Esophagus muscularis mucosa (tissue), 4 donors: ENCODE results near the gene SPRED1. TPM values are rescaled to one million over a fixed set of nuclear protein-coding genes. Genes with fewer than 3 reads are reported as not detected.

Experiments used
- DNase-seq: peaks from one replicate; pipeline ENCODE4 v3.0.0-alpha.2; 2017; ENCODE audit errors: extremely low spot score
- H3K27ac ChIP-seq, 4 donors: fragments of 200-600 bp; sonication (generic); replicated peaks in 1 of 4; 1 replicate in 3 of 4; 2 replicates in 1 of 4; pipeline ENCODE4 v1.5.1; 2016 to 2019; ENCODE audit warnings: mild to moderate bottlenecking in 1 of 4
- H3K27me3 ChIP-seq, 4 donors: fragments of 200-600 bp; sonication (generic); one replicate each; pipeline versions ENCODE4 v1.5.1 to v1.6.0; 2016 to 2019
- H3K36me3 ChIP-seq, 4 donors: fragments of 200-600 bp; sonication (generic); one replicate each; pipeline ENCODE4 v1.5.1; 2016 to 2019
- H3K4me1 ChIP-seq, 4 donors: fragments of 200-600 bp; sonication (generic); one replicate each; pipeline ENCODE4 v1.5.1; 2016 to 2019
- H3K4me3 ChIP-seq, 4 donors: fragments of 200-600 bp; sonication (generic); 1 replicate in 2 of 4; 2 replicates in 2 of 4; pipeline ENCODE4 v1.5.1; 2016 to 2019; ENCODE audit warnings: mild to moderate bottlenecking in 4 of 4, moderate library complexity in 1 of 4
- H3K9me3 ChIP-seq, 4 donors: fragments of 200-600 bp; sonication (generic); 1 replicate in 3 of 4; 2 replicates in 1 of 4; pipeline ENCODE4 v1.5.1; 2016 to 2019
- EP300 ChIP-seq: sonication (generic); formaldehyde crosslinking; IDR thresholded peaks from one replicate; pipeline ENCODE4 v1.6.1; 2017; ENCODE audit warnings: antibody characterized with exemption
- POLR2A ChIP-seq: fragments of 450-650 bp; IDR thresholded peaks from one replicate; pipeline ENCODE4 v1.6.1; 2017; ENCODE audit warnings: antibody characterized with exemption, moderate library complexity, mild to moderate bottlenecking, low read depth
- POLR2AphosphoS5 ChIP-seq, 2 donors: sonication (generic); formaldehyde crosslinking; IDR thresholded peaks; one replicate each; pipeline ENCODE4 v1.6.1; 2017; ENCODE audit warnings: antibody characterized with exemption in 2 of 2
- WGBS: methylation state at CpG from one replicate; pipeline ENCODE4 v1.1.5; 2018; 5-methylcytosine and 5-hydroxymethylcytosine counted together
- intact Hi-C: fragments of 100-400 bp; cut with DNase I; formaldehyde crosslinking; loops from one replicate; pipeline ENCODE4 v1.15.1; 2023
- total RNA-seq, 4 donors: library from RNA; depleted of rRNA; stranded (reverse); fragments of >200 nt; gene quantifications; one replicate each; pipeline versions ENCODE4 v1.1.0 to v1.2.1, GENCODE V29; 2016
- TF ChIP-seq, protein P1 (sequence below), 3 experiments: fragments of 200-600 bp in 2 of 3; fragments of 450-650 bp in 1 of 3; sonication (generic) in 2 of 3; IDR thresholded peaks; one replicate each; pipeline ENCODE4 v1.5.1; 2017 to 2019; ENCODE audit warnings: antibody characterized with exemption in 3 of 3, mild to moderate bottlenecking in 2 of 3, moderate library complexity in 1 of 3

The SPRED1 gene
- total RNA-seq, 4 donors from 2014 or later: 14.5 to 31.1 (median 19.0) TPM

DNA sequence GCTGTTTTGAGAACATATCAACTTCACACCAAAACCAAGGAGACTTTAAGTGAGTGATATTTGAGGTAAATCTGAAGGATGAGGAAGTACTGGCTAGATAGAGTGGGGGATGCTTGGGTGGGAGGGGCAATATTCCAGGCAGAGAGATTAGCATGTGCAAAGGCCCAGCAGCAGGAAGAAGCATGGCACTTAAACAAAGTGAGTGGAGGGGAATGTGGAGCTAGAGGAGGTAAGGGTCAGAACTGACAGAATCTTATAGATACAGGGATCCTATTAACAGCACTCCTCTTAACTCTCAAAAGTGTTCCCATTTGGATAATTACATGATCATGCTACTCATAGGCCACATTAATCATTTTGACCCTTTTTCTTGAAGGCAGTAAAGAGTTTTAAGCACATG, 41.4 kb upstream of the SPRED1 start:
- no peaks in the 10 kb centered on the region for H3K27me3 ChIP-seq
- H3K9me3 ChIP-seq: no peaks in the 10 kb centered on the region
- no peak for TF ChIP-seq POLR2A
- no peak for TF ChIP-seq EP300
- TF ChIP-seq POLR2AphosphoS5 (IDR thresholded peaks at IDR 0.05): no peak
- TF ChIP-seq, protein P1, sequence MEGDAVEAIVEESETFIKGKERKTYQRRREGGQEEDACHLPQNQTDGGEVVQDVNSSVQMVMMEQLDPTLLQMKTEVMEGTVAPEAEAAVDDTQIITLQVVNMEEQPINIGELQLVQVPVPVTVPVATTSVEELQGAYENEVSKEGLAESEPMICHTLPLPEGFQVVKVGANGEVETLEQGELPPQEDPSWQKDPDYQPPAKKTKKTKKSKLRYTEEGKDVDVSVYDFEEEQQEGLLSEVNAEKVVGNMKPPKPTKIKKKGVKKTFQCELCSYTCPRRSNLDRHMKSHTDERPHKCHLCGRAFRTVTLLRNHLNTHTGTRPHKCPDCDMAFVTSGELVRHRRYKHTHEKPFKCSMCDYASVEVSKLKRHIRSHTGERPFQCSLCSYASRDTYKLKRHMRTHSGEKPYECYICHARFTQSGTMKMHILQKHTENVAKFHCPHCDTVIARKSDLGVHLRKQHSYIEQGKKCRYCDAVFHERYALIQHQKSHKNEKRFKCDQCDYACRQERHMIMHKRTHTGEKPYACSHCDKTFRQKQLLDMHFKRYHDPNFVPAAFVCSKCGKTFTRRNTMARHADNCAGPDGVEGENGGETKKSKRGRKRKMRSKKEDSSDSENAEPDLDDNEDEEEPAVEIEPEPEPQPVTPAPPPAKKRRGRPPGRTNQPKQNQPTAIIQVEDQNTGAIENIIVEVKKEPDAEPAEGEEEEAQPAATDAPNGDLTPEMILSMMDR (IDR thresholded peaks at IDR 0.05): no peak
- H3K27ac ChIP-seq: no peak overlapping the region
- no peak overlapping the region for H3K4me3 ChIP-seq
- peaks cover 0 to 10% (median 7%) of the 10 kb centered on the region in 4 donors for H3K4me1 ChIP-seq
- intact Hi-C loops: no loop called here
- DNase-seq: no peak
- no peaks in the 10 kb centered on the region for H3K36me3 ChIP-seq

DNA sequence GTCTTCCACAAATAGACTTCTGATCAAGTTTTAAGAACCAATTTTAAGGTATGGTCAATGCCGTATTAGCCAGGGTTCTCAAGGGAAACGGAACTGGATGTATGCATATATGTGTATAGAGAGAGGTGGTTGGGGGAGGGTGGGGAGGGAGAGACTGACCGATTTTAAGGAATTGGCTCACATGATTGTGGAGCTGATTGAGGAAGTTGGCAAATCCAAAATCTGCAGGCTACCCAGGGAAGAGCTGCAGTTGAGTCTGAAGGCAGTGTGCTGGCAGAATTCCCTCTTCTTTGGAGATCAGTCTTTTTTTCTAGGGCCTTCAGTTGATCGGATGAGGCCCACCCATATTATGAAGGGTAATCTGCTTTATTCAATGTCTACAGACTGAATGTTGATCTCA, 40.8 kb upstream of the SPRED1 start:
- Histone ChIP-seq H3K27me3 (no peaks in the 10 kb centered on the region), H3K4me1 (peaks cover 0 to 8% (median 5%) of the 10 kb centered on the region in 4 donors), H3K36me3 (no peaks in the 10 kb centered on the region), H3K9me3 (no peaks in the 10 kb centered on the region), H3K4me3 (no peak overlapping the region), H3K27ac (no peak overlapping the region)
- intact Hi-C loops: no loop called here
- TF ChIP-seq, protein P1 (IDR thresholded peaks at IDR 0.05): no peak
- no peak for TF ChIP-seq POLR2A
- no peak for TF ChIP-seq EP300
- TF ChIP-seq POLR2AphosphoS5 (IDR thresholded peaks at IDR 0.05): no peak
- 82% methylated on average over 4 of the region's 4 CpGs for WGBS
- DNase-seq: no peak

DNA sequence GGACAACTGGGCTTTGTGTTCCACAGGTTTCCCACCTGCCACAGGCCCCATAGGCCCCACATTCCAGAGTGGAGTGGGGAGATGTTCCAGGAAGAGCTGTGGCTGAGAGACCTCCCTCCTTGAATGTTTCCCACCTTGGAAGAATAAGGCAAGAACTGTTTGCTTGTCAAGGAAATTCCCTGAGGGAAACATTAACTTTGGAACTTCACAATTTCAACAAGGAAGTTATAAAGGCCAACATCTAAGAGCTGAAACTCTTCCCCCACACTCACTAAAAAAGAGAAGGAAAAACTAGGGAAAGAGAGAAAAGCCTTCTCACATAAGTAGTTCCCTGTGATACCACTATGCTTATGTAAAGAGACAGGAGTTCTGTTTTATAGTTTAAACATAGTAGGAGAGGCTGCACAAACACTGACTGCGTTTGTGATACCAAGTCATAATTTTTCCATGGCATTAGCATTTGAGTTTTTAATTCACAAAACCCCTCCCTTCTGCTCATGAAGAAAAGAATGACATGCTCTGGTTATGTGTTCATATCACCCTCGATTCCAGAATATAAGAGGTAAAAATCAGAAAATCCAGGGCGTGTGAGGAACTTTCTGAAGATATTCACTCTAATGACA, 39.8 kb upstream of the SPRED1 start:
- Histone ChIP-seq H3K4me1 (peaks cover 5 to 16% (median 8%) of the 10 kb centered on the region in 4 donors), H3K4me3 (no peak overlapping the region), H3K27ac (no peak overlapping the region), H3K9me3 (no peaks in the 10 kb centered on the region), H3K36me3 (no peaks in the 10 kb centered on the region), H3K27me3 (no peaks in the 10 kb centered on the region)
- DNase-seq: no peak
- no peak for TF ChIP-seq POLR2A
- TF ChIP-seq EP300: no peak
- TF ChIP-seq POLR2AphosphoS5 (IDR thresholded peaks at IDR 0.05): no peak
- TF ChIP-seq, protein P1 (IDR thresholded peaks at IDR 0.05): no peak
- 53% methylated on average over 3 of the region's 3 CpGs for WGBS
- intact Hi-C loops: no loop called here

DNA sequence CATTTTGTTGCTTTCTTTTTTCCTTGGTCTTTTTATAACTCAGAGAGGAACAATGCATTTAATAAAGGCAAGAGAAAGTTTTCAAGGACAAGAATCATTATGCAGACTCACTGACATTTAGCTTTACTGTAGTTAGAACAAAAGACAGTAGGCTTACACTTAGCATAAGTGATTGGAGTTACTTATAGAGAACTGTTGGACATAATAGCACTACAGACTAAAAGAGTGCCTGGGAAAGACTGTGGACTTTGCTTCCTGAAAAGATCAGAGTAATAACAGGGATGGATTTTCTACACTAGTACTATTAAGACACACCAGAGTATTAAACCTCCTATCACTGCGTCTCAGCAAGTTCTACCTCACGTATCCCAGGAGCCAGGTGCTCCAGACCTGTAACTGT, 39.3 kb upstream of the SPRED1 start:
- H3K9me3 ChIP-seq: no peaks in the 10 kb centered on the region
- WGBS: 100% methylated on average over 2 of the region's 2 CpGs
- H3K4me1 ChIP-seq: peaks cover 5 to 21% (median 11%) of the 10 kb centered on the region in 4 donors
- H3K27ac ChIP-seq: no peak overlapping the region
- intact Hi-C loops: no loop called here
- H3K27me3 ChIP-seq: no peaks in the 10 kb centered on the region
- H3K4me3 ChIP-seq: no peak overlapping the region
- TF ChIP-seq, protein P1 (IDR thresholded peaks at IDR 0.05): no peak
- TF ChIP-seq POLR2A (no peak), EP300 (no peak), POLR2AphosphoS5 (IDR thresholded peaks at IDR 0.05) (no peak)
- DNase-seq: no peak
- no peaks in the 10 kb centered on the region for H3K36me3 ChIP-seq

DNA sequence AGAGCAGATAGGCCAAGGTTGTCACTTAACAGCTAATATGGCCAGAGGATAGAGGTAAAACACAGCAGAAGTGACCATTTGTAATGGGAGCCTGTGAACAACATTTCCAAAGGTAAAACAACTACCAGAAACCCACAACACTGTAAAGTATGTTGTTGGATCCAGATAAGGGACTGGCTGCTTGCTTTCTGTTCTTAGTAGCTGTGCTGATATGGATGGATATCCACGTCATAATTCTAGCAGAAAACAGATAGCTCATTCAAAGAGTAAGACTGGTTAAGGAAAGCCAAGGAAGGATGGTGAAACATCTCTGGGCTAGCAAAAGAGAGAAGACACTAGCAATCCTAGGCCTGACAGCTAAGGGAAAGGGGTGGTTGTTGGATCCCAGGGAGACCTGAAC, 36.9 kb upstream of the SPRED1 start:
- Histone ChIP-seq H3K36me3 (no peaks in the 10 kb centered on the region), H3K27ac (no peak overlapping the region), H3K27me3 (no peaks in the 10 kb centered on the region), H3K4me1 (peaks cover 5 to 21% (median 11%) of the 10 kb centered on the region in 4 donors), H3K9me3 (no peaks in the 10 kb centered on the region), H3K4me3 (no peak overlapping the region)
- TF ChIP-seq, protein P1 (IDR thresholded peaks at IDR 0.05): no peak
- TF ChIP-seq POLR2A (no peak), EP300 (no peak), POLR2AphosphoS5 (IDR thresholded peaks at IDR 0.05) (no peak)
- 94% methylated on average over 1 of the region's 1 CpG for WGBS
- intact Hi-C loops: no loop called here
- no peak for DNase-seq
